Chondrocyte (in vitro differentiated cells): ENCODE measurements around the gene GLT1D1. TPM values are rescaled to one million over a fixed set of nuclear protein-coding genes. Genes with fewer than 3 reads are reported as not detected.
A peak's percentile ranks its signal among the peaks of the same experiment; 100 is the strongest.

Experiments used
- DNase-seq: peaks from one replicate; pipeline ENCODE4 v3.0.0; 2021; ENCODE audit warnings: mixed read lengths, low spot score
- H3K27ac Mint-ChIP-seq: one replicate; pipeline ENCODE4 v1.8.0; 2021; ENCODE audit warnings: mild to moderate bottlenecking, moderate library complexity, mixed read lengths; ENCODE audit not compliant: unreplicated experiment
- H3K27me3 Mint-ChIP-seq: 2 replicates; pipeline ENCODE4 v1.8.0; 2021; ENCODE audit warnings: low read depth, mixed read lengths
- H3K36me3 Mint-ChIP-seq: 2 replicates; pipeline ENCODE4 v1.8.0; 2021; ENCODE audit warnings: low read depth, mixed read lengths
- H3K4me1 Mint-ChIP-seq: 2 replicates; pipeline ENCODE4 v1.8.0; 2021; ENCODE audit warnings: low read depth, mild to moderate bottlenecking, mixed read lengths
- H3K4me3 Mint-ChIP-seq: one replicate; pipeline ENCODE4 v1.8.0; 2021; ENCODE audit warnings: mild to moderate bottlenecking, moderate library complexity, mixed read lengths; ENCODE audit not compliant: unreplicated experiment
- H3K9me3 Mint-ChIP-seq: 2 replicates; pipeline ENCODE4 v1.8.0; 2021; ENCODE audit warnings: low read depth, mixed read lengths
- CTCF ChIP-seq: fragments of 200-600 bp; sonication (generic); IDR thresholded peaks from 2 replicates; pipeline ENCODE4 v1.5.0; 2021; ENCODE audit warnings: antibody characterized with exemption, mild to moderate bottlenecking, moderate library complexity
- total RNA-seq: library from RNA; stranded (reverse); gene quantifications from 3 replicates; pipeline ENCODE4 v1.2.1, GENCODE V29; 2021

GLT1D1 gene
- total RNA-seq, 1 donor from 2014 or later: 0.22 TPM

- Mint-ChIP-seq H3K36me3 (no peaks in the 10 kb centered on the region), H3K9me3 (peaks cover 6% of the 10 kb centered on the region), H3K4me3 (no peak overlapping the region), H3K27ac (no peak overlapping the region), H3K27me3 (peaks cover 11% of the 10 kb centered on the region), H3K4me1 (no peaks in the 10 kb centered on the region)
- no peak for DNase-seq
- no peak for TF ChIP-seq CTCF
These were observed 103.5 kb downstream of the GLT1D1 start for GRCh38 chr12:128956755-128957154.

DNA sequence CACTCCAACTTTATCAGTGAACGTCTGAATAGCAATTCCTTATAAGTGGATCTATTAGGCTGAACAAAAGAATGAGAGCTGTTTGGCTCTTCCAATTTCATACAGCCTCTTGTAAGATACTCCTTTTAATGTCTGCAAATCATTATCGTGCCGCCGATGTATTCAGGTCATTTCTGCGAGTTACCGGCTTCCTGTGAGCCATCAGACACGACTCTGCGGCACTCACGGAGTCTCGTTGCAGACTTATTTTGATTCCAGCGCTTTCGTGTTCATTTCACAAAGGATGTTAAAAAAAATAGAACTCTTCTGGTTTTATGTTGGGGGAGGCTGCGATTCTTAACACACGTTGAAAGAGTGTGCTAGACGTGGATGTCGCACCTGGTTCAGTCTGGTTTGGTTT, 106.6 kb downstream of the GLT1D1 start:
- Mint-ChIP-seq H3K27me3 (peaks cover 11% of the 10 kb centered on the region), H3K9me3 (peaks cover 13% of the 10 kb centered on the region), H3K4me1 (no peaks in the 10 kb centered on the region), H3K27ac (no peak overlapping the region), H3K36me3 (peaks cover 2% of the 10 kb centered on the region), H3K4me3 (no peak overlapping the region)
- no peak for TF ChIP-seq CTCF
- DNase-seq: no peak

GRCh38 chr12:128961308-128961902, 108.1 kb downstream of the GLT1D1 start:
- Mint-ChIP-seq H3K9me3 (peaks cover 12% of the 10 kb centered on the region), H3K27ac (no peak overlapping the region), H3K36me3 (peaks cover 2% of the 10 kb centered on the region), H3K4me1 (no peaks in the 10 kb centered on the region), H3K4me3 (no peak overlapping the region), H3K27me3 (peaks cover 12% of the 10 kb centered on the region)
- no peak for DNase-seq
- TF ChIP-seq CTCF: no peak

DNA sequence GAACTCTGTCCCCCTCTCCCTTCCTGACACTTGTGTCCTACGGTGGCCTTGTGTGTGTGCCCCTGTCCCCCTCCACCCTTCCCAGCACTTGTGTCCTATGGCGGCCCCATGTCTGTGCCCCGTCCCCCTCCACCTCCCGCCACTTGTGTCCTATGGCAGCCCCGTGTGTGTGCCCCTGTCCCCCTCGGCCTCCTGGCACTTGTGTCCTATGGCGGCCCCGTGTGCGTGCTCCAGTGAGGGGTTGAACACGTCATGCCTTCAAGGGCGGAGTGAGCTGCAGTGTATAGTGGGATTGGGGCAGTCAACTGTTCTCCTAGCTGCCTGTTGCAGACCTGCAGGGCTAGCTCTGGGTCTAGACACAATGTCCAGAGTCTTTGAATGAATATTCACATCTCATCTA, 108.7 kb downstream of the GLT1D1 start:
- TF ChIP-seq CTCF: no peak
- Mint-ChIP-seq H3K4me3 (no peak overlapping the region), H3K4me1 (no peaks in the 10 kb centered on the region), H3K27me3 (peaks cover 10% of the 10 kb centered on the region), H3K9me3 (peaks cover 9% of the 10 kb centered on the region), H3K27ac (no peak overlapping the region), H3K36me3 (peaks cover 2% of the 10 kb centered on the region)
- peak; percentile 77 for DNase-seq

GRCh38 chr12:128966203-128966810, 113.0 kb downstream of the GLT1D1 start:
- Mint-ChIP-seq H3K4me3 (no peak overlapping the region), H3K4me1 (no peaks in the 10 kb centered on the region), H3K27ac (no peak overlapping the region), H3K27me3 (peaks cover 30% of the 10 kb centered on the region), H3K9me3 (peaks cover 9% of the 10 kb centered on the region), H3K36me3 (peaks cover 2% of the 10 kb centered on the region)
- DNase-seq: no peak
- TF ChIP-seq CTCF: no peak
